Suprapubic skin (tissue), 4 donors: Measurements from ENCODE around the gene GPR25. TPM values are rescaled to one million over a fixed set of nuclear protein-coding genes. Genes with fewer than 3 reads are reported as not detected.

ENCODE experiments used
- DNase-seq, 2 donors: peaks; one replicate each; pipeline ENCODE4 v3.0.0-alpha.2; 2019; ENCODE audit warnings: low spot score in 2 of 2
- H3K27ac ChIP-seq: fragments of 200-600 bp; sonication (generic); one replicate; pipeline ENCODE4 v1.5.1; 2019
- H3K27me3 ChIP-seq: fragments of 200-600 bp; sonication (generic); one replicate; pipeline ENCODE4 v1.5.1; 2019
- H3K36me3 ChIP-seq: fragments of 200-600 bp; sonication (generic); one replicate; pipeline ENCODE4 v1.5.1; 2019
- H3K4me1 ChIP-seq: fragments of 200-600 bp; sonication (generic); one replicate; pipeline ENCODE4 v1.5.1; 2019
- H3K4me3 ChIP-seq: fragments of 200-600 bp; sonication (generic); one replicate; pipeline ENCODE4 v1.5.1; 2019; ENCODE audit warnings: mild to moderate bottlenecking
- H3K9me3 ChIP-seq: fragments of 200-600 bp; sonication (generic); one replicate; pipeline ENCODE4 v1.5.1; 2019
- EP300 ChIP-seq: sonication (generic); formaldehyde crosslinking; IDR thresholded peaks from one replicate; pipeline ENCODE4 v1.6.1; 2017; ENCODE audit warnings: antibody characterized with exemption
- POLR2A ChIP-seq, 2 donors: fragments of 450-650 bp; IDR thresholded peaks; one replicate each; pipeline ENCODE4 v1.6.1; 2017; ENCODE audit warnings: antibody characterized with exemption in 2 of 2, mild to moderate bottlenecking in 2 of 2, moderate library complexity in 2 of 2
- POLR2AphosphoS5 ChIP-seq, 3 donors: sonication (generic); formaldehyde crosslinking; IDR thresholded peaks; one replicate each; pipeline ENCODE4 v1.6.1; 2017; ENCODE audit warnings: antibody characterized with exemption in 3 of 3
- WGBS: methylation state at CpG from one replicate; pipeline ENCODE4 v1.1.5; 2018; 5-methylcytosine and 5-hydroxymethylcytosine counted together
- total RNA-seq, 4 donors: library from RNA; depleted of rRNA; stranded (reverse); fragments of >200 nt; gene quantifications; one replicate each; pipeline ENCODE4 v1.1.0, GENCODE V29; 2016
- TF ChIP-seq, protein P1 (sequence below), 2 donors: fragments of 200-600 bp in 1 of 2; fragments of 450-650 bp in 1 of 2; sonication (generic) in 1 of 2; IDR thresholded peaks; one replicate each; pipeline ENCODE4 v1.5.1; 2016 to 2019; ENCODE audit warnings: antibody characterized with exemption in 2 of 2, mild to moderate bottlenecking in 1 of 2, moderate library complexity in 1 of 2

GPR25 gene
- total RNA-seq, 4 donors from 2014 or later, result not detected

DNA sequence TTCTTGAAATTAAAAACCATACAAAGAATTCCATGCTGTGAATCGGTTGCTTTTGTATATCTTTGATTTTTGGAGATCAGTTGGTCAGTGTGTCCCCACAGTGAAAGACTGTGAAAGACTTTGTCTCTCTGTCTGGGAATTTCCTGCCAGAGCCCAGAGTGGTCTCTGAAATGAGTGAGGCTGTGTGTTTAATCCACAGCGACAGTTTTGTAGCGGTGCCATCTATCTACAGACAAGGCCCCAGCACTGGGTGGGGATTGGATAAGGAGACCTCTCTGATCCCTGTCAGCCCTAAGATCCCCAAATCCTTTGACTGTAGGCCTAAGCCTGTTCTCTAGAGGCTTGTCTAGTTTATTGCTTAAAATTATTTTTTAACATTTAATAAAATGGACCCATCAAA, 10.3 kb downstream of the GPR25 start:
- peak in 1 of 2 donors; percentile 13 for DNase-seq
- TF ChIP-seq POLR2AphosphoS5 (IDR thresholded peaks at IDR 0.05) (no peak), EP300 (no peak), POLR2A (IDR thresholded peaks at IDR 0.05) (no peak)
- TF ChIP-seq, protein P1, sequence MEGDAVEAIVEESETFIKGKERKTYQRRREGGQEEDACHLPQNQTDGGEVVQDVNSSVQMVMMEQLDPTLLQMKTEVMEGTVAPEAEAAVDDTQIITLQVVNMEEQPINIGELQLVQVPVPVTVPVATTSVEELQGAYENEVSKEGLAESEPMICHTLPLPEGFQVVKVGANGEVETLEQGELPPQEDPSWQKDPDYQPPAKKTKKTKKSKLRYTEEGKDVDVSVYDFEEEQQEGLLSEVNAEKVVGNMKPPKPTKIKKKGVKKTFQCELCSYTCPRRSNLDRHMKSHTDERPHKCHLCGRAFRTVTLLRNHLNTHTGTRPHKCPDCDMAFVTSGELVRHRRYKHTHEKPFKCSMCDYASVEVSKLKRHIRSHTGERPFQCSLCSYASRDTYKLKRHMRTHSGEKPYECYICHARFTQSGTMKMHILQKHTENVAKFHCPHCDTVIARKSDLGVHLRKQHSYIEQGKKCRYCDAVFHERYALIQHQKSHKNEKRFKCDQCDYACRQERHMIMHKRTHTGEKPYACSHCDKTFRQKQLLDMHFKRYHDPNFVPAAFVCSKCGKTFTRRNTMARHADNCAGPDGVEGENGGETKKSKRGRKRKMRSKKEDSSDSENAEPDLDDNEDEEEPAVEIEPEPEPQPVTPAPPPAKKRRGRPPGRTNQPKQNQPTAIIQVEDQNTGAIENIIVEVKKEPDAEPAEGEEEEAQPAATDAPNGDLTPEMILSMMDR (IDR thresholded peaks at IDR 0.05), result no peak
- WGBS, result 87% methylated on average over 3 of the region's 3 CpGs
- no peak overlapping the region for H3K27ac ChIP-seq
- H3K36me3 ChIP-seq, result no peaks in the 10 kb centered on the region
- H3K4me1 ChIP-seq, result no peaks in the 10 kb centered on the region
- H3K4me3 ChIP-seq, result no peak overlapping the region
- H3K9me3 ChIP-seq, result no peaks in the 10 kb centered on the region
- peaks cover 7% of the 10 kb centered on the region for H3K27me3 ChIP-seq

DNA sequence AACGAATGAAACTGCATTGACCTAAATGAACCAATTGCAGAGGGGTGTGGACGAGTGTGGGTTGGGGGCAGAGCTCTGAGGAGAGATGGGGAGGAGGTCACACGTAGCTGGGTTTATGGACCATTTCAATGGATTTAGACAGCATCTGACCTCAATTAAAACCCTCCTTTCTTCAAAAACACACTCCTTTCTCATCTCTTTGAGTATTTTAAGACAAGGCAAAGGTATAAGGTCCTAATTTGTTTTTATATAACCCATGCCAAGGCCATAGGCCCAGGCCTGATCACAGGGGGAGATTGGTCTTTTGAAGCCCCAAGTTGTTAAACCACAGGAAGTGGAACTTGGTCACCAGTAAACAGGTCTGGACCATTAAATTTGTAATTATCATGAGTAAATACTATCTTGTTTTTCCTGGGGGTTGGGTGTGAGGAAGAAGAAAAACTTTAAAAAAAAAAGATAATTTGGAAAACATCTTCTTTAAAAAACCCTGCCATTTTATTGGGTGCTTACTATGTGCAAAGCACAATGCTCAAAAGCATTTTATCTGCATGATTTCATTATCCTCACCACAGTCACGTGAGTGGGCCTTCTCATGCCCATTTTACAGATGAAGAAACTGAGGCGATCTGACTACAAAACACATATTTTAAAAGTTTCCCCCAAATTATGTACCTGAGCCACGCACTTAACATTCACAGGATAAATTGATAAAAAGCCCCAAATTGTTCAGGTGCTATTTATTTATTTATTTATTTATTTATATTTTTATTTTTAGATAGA, 13.0 kb downstream of the GPR25 start:
- H3K27me3 ChIP-seq, result peaks cover 19% of the 10 kb centered on the region
- WGBS, result 89% methylated on average over 6 of the region's 6 CpGs
- H3K27ac ChIP-seq, result no peak overlapping the region
- H3K9me3 ChIP-seq, result no peaks in the 10 kb centered on the region
- DNase-seq, result no peak
- no peak overlapping the region for H3K4me3 ChIP-seq
- H3K36me3 ChIP-seq, result no peaks in the 10 kb centered on the region
- TF ChIP-seq EP300, result no peak
- TF ChIP-seq POLR2AphosphoS5 (IDR thresholded peaks at IDR 0.05), result no peak
- TF ChIP-seq POLR2A (IDR thresholded peaks at IDR 0.05), result no peak
- TF ChIP-seq, protein P1 (IDR thresholded peaks at IDR 0.05), result no peak
- peaks cover 1% of the 10 kb centered on the region for H3K4me1 ChIP-seq

GRCh38 chr1:200886594-200886993, 13.8 kb downstream of the GPR25 start:
- Histone ChIP-seq H3K4me3 (no peak overlapping the region), H3K36me3 (no peaks in the 10 kb centered on the region), H3K4me1 (peaks cover 9% of the 10 kb centered on the region), H3K27ac (no peak overlapping the region), H3K27me3 (peaks cover 25% of the 10 kb centered on the region), H3K9me3 (no peaks in the 10 kb centered on the region)
- TF ChIP-seq POLR2AphosphoS5 (IDR thresholded peaks at IDR 0.05) (no peak), EP300 (no peak)
- TF ChIP-seq, protein P1 (IDR thresholded peaks at IDR 0.05), result no peak
- 88% methylated on average over 2 of the region's 2 CpGs for WGBS
- no peak for DNase-seq

- WGBS, result 68% methylated on average over 11 of the region's 11 CpGs
- Histone ChIP-seq H3K36me3 (no peaks in the 10 kb centered on the region), H3K4me3 (no peak overlapping the region), H3K4me1 (peaks cover 13% of the 10 kb centered on the region), H3K27me3 (peaks cover 29% of the 10 kb centered on the region), H3K9me3 (no peaks in the 10 kb centered on the region), H3K27ac (no peak overlapping the region)
- TF ChIP-seq, protein P1 (IDR thresholded peaks at IDR 0.05), result no peak
- TF ChIP-seq POLR2AphosphoS5 (IDR thresholded peaks at IDR 0.05), result no peak
- TF ChIP-seq POLR2A (IDR thresholded peaks at IDR 0.05), result no peak
- no peak for TF ChIP-seq EP300
- peak in 1 of 2 donors; percentile 19 for DNase-seq
Observed at GRCh38 chr1:200887036-200887435, 14.3 kb downstream of the GPR25 start.

- DNase-seq, result no peak
- Histone ChIP-seq H3K4me1 (peaks cover 15% of the 10 kb centered on the region), H3K27ac (no peak overlapping the region), H3K36me3 (no peaks in the 10 kb centered on the region), H3K9me3 (no peaks in the 10 kb centered on the region), H3K27me3 (peaks cover 35% of the 10 kb centered on the region), H3K4me3 (no peak overlapping the region)
- WGBS, result 87% methylated on average over 5 of the region's 9 CpGs
- no peak for TF ChIP-seq EP300
- TF ChIP-seq POLR2AphosphoS5 (IDR thresholded peaks at IDR 0.05), result no peak
- TF ChIP-seq, protein P1 (IDR thresholded peaks at IDR 0.05), result no peak
- no peak for TF ChIP-seq POLR2A (IDR thresholded peaks at IDR 0.05)
Observed at GRCh38 chr1:200887772-200888348, 15.1 kb downstream of the GPR25 start.
